T-helper 1 cell (primary cell): ENCODE measurements around the gene OCLN.
"Not testable (repeated sequence)": the region's sequence is repeated elsewhere in the genome, so short reads cannot be mapped to it uniquely, and the experiment has no call there.

ENCODE experiments used
- DNase-seq, 5 donors: peaks; one replicate each; pipeline ENCODE4 v3.0.0-alpha.2; 2012 to 2020
- total RNA-seq, 4 donors: gene quantifications; one replicate each; lab custom pipeline; 2026; lab: John Stamatoyannopoulos, UW

OCLN gene
- total RNA-seq: 0 to 0.77 (median 0) reads per million in 4 donors

GRCh38 chr5:69492391-69492922 is at the start of gene OCLN:
Gene OCLN (plus strand): TSS chr5:69492790. CDS start chr5:69504245, 11,455 bp downstream.
- no peak for DNase-seq

- no peak for DNase-seq
These were observed 48.3 kb upstream of the OCLN start for GRCh38 chr5:69444127-69444754.

GRCh38 chr5:69449511-69449910 is 43.1 kb upstream of the OCLN start:
- no peak for DNase-seq

GRCh38 chr5:69450116-69450515 is 42.5 kb upstream of the OCLN start:
- DNase-seq: no peak

- DNase-seq: not testable (repeated sequence)
These were observed 42.1 kb upstream of the OCLN start for GRCh38 chr5:69450527-69450926.

- DNase-seq: no peak
These were observed 40.5 kb upstream of the OCLN start for GRCh38 chr5:69451941-69452647.

- not testable (repeated sequence) for DNase-seq
These were observed 39.1 kb upstream of the OCLN start for GRCh38 chr5:69453487-69453886.

- DNase-seq: no peak
These were observed 37.9 kb upstream of the OCLN start for GRCh38 chr5:69454460-69455249.

GRCh38 chr5:69455428-69455988 is 37.1 kb upstream of the OCLN start:
- DNase-seq: not testable (repeated sequence)

GRCh38 chr5:69462170-69462569 is 30.4 kb upstream of the OCLN start:
- DNase-seq: no peak

GRCh38 chr5:69466375-69466774 is 26.2 kb upstream of the OCLN start:
- not testable (repeated sequence) for DNase-seq

GRCh38 chr5:69467442-69468225 is 25.0 kb upstream of the OCLN start:
- no peak for DNase-seq

GRCh38 chr5:69468631-69469030 is 24.0 kb upstream of the OCLN start:
- no peak for DNase-seq

- not testable (repeated sequence) for DNase-seq
These were observed 21.1 kb upstream of the OCLN start for GRCh38 chr5:69471516-69471915.

GRCh38 chr5:69472535-69473143 is 20.0 kb upstream of the OCLN start:
- not testable (repeated sequence) for DNase-seq

GRCh38 chr5:69477170-69477569 is 15.4 kb upstream of the OCLN start:
- DNase-seq: no peak

GRCh38 chr5:69478296-69478695 is 14.3 kb upstream of the OCLN start:
- not testable (repeated sequence) for DNase-seq

GRCh38 chr5:69484891-69485290 is 7.7 kb upstream of the OCLN start:
- DNase-seq: no peak

- no peak for DNase-seq
These were observed 7.1 kb upstream of the OCLN start for GRCh38 chr5:69485471-69485870.

- no peak for DNase-seq
These were observed 3.3 kb upstream of the OCLN start for GRCh38 chr5:69489246-69489645.

- DNase-seq: no peak
These were observed 1.6 kb upstream of the OCLN start for GRCh38 chr5:69491027-69491426.
